K562 (cell line): ENCODE measurements around the gene SLC9A3. TPM values are rescaled to one million over a fixed set of nuclear protein-coding genes. Genes with fewer than 3 reads are reported as not detected.
A peak's percentile ranks its signal among the peaks of the same experiment; 100 is the strongest.

Experiments used
- ARID3B ChIP-seq: fragments of 250-450 bp; sonication (Bioruptor Pico); IDR thresholded peaks from 2 replicates; pipeline ENCODE4 v1.4.0; 2020; ENCODE audit warnings: borderline replicate concordance
- CTCF ChIP-seq, 3 experiments: IDR thresholded peaks in 2 of 3; conservative IDR thresholded peaks in 1 of 3; 2 replicates each; pipeline ENCODE4 v1.5.1; 2011 to 2012; ENCODE audit warnings: low read length in 3 of 3, mild to moderate bottlenecking in 3 of 3, control low read depth in 2 of 3, improper control_type of control experiment in 1 of 3, inconsistent platforms in 1 of 3, low read depth in 1 of 3, mixed read lengths in 1 of 3, moderate library complexity in 1 of 3; ENCODE audit not compliant: insufficient read depth in 2 of 3
- CUX1 ChIP-seq: fragments of 200-800 bp; sonication (Bioruptor generic); IDR thresholded peaks from 2 replicates; pipeline ENCODE4 v1.6.1; 2016; ENCODE audit warnings: missing genetic modification characterization, missing compliant biosample characterization
- E2F3 ChIP-seq: fragments of 250-450 bp; sonication (Bioruptor Pico); IDR thresholded peaks from 2 replicates; pipeline ENCODE4 v1.4.0; 2020; ENCODE audit warnings: mild to moderate bottlenecking
- KLF1 ChIP-seq: fragments of 450-650 bp; IDR thresholded peaks from 2 replicates; pipeline ENCODE4 v1.6.1; 2016; ENCODE audit warnings: missing genetic modification characterization, missing compliant biosample characterization
- STAT5B ChIP-seq: fragments of 250-450 bp; sonication (Bioruptor Pico); IDR thresholded peaks from 2 replicates; pipeline ENCODE4 v1.8.0; 2021; ENCODE audit warnings: mild to moderate bottlenecking, inconsistent platforms
- TFE3 ChIP-seq: fragments of 450-650 bp; formaldehyde crosslinking; IDR thresholded peaks from 2 replicates; pipeline ENCODE4 v1.4.0; 2020; ENCODE audit warnings: mild to moderate bottlenecking, mixed read lengths
- ZFPM2 ChIP-seq: fragments of 250-450 bp; sonication (Bioruptor Pico); IDR thresholded peaks from 2 replicates; pipeline ENCODE4 v1.5.1; 2022; ENCODE audit warnings: mild to moderate bottlenecking
- ZNF347 ChIP-seq: fragments of 450-650 bp; formaldehyde crosslinking; IDR thresholded peaks from 2 replicates; pipeline ENCODE4 v1.4.0; 2020; ENCODE audit warnings: low read depth, mild to moderate bottlenecking, moderate library complexity
- ZNF655 ChIP-seq: fragments of 250-450 bp; sonication (Bioruptor Pico); IDR thresholded peaks from 2 replicates; pipeline ENCODE4 v1.5.0; 2021
- ZNF699 ChIP-seq: fragments of 250-450 bp; sonication (Bioruptor Pico); IDR thresholded peaks from 2 replicates; pipeline ENCODE4 v1.8.0; 2021; ENCODE audit warnings: mild to moderate bottlenecking, moderate library complexity; ENCODE audit not compliant: insufficient replicate concordance
- ZNF764 ChIP-seq: fragments of 250-450 bp; sonication (Bioruptor Pico); IDR thresholded peaks from 2 replicates; pipeline ENCODE4 v1.4.0; 2020; ENCODE audit warnings: low read depth, mild to moderate bottlenecking, moderate library complexity
- polyA plus RNA-seq, 8 experiments: library from polyadenylated mRNA; depleted of rRNA in 4 of 8; stranded (reverse) in 5 of 8; unstranded in 3 of 8; fragments of >200 nt; fragmentation: Nextera tagmentation in 2 of 8; fragmentation: Illumina TruSeq in 1 of 8; extraction: Ambion mirVana in 2 of 8; extraction: Trizol in 1 of 8; gene quantifications; 2 replicates each; pipeline versions ENCODE4 v1.2.1 to v1.2.3, GENCODE V29; 2011 to 2014; ENCODE audit warnings: inconsistent platforms in 1 of 8, missing spikeins in 1 of 8
- total RNA-seq, 7 experiments: library from RNA; depleted of rRNA in 6 of 7; stranded (reverse); fragments of >200 nt in 6 of 7; fragmentation: Illumina TruSeq in 2 of 7; extraction: Trizol in 2 of 7; gene quantifications; 2 replicates each; pipeline versions ENCODE4 v1.2.1 to v1.2.3, GENCODE V29; 2011 to 2021; ENCODE audit warnings: low replicate concordance in 1 of 7

SLC9A3 gene
- total and polyA plus RNA-seq, 9 of the 15 experiments (the other 6 are each of a cell fraction or from before 2014, with no cell fraction given) = 1.5 to 5.8 (median 3.7) TPM; not detected in 2

GRCh38 chr5:472656-473550 is 51.3 kb downstream of the SLC9A3 start (continued):
- TF ChIP-seq ARID3B (CRISPR knock-in tag) = no peak
- TF ChIP-seq E2F3 (CRISPR knock-in tag) = peak; percentile 89
- TF ChIP-seq ZNF699 (CRISPR knock-in tag) = no peak
- no peak for TF ChIP-seq CUX1 (CRISPR knock-in tag)
- TF ChIP-seq ZNF347 (CRISPR knock-in tag) = no peak
- TF ChIP-seq STAT5B = no peak
- no peak for TF ChIP-seq TFE3
- TF ChIP-seq CTCF (IDR thresholded peaks at IDR 0.05 in 2 of 3, conservative IDR thresholded peaks at IDR 0.05 in 1 of 3; ENCODE audit: insufficient read depth in 2 of 3, low read depth in 1 of 3, low read length in 3 of 3) = no peak
- TF ChIP-seq ZFPM2 = no peak
- no peak for TF ChIP-seq ZNF655 (CRISPR knock-in tag)
- no peak for TF ChIP-seq ZNF764 (CRISPR knock-in tag)
- TF ChIP-seq KLF1 (tag) = no peak
